8988T (cell line): ENCODE data around the gene NKAIN1.
"Not testable (repeated sequence)": the region's sequence is repeated elsewhere in the genome, so short reads cannot be mapped to it uniquely, and the experiment has no call there.

Experiments
- DNase-seq: peaks from one replicate; pipeline ENCODE4 v3.0.0; 2011

Gene NKAIN1

GRCh38 chr1:31148409-31148808 lies 91.3 kb downstream of the NKAIN1 start:
- DNase-seq, result no peak

GRCh38 chr1:31145648-31146047 lies 94.0 kb downstream of the NKAIN1 start:
- DNase-seq, result no peak

- DNase-seq, result no peak
Measured at GRCh38 chr1:31144442-31144841, 95.2 kb downstream of the NKAIN1 start.

- no peak for DNase-seq
Measured at GRCh38 chr1:31143455-31143854, 96.2 kb downstream of the NKAIN1 start.

- DNase-seq, result no peak
Measured at GRCh38 chr1:31142406-31142805, 97.3 kb downstream of the NKAIN1 start.

GRCh38 chr1:31140299-31140698 lies 99.4 kb downstream of the NKAIN1 start:
- DNase-seq, result no peak

GRCh38 chr1:31138797-31139521 lies 100.7 kb downstream of the NKAIN1 start:
- DNase-seq, result not testable (repeated sequence)

- DNase-seq, result not testable (repeated sequence)
Measured at GRCh38 chr1:31137873-31138272, 101.8 kb downstream of the NKAIN1 start.

GRCh38 chr1:31135973-31136600 lies 103.6 kb downstream of the NKAIN1 start:
- no peak for DNase-seq

- DNase-seq, result no peak
Measured at GRCh38 chr1:31133368-31133767, 106.3 kb downstream of the NKAIN1 start.
